Tibial nerve (tissue), 4 donors: ENCODE measurements around the gene RBP3.

Experiments
- EP300 ChIP-seq, 2 donors: sonication (generic); formaldehyde crosslinking; IDR thresholded peaks; one replicate each; pipeline ENCODE4 v1.6.1; 2017; ENCODE audit warnings: antibody characterized with exemption in 2 of 2, mild to moderate bottlenecking in 1 of 2
- POLR2A ChIP-seq, 2 donors: fragments of 450-650 bp; IDR thresholded peaks; one replicate each; pipeline ENCODE4 v1.6.1; 2017; ENCODE audit warnings: antibody characterized with exemption in 2 of 2, mild to moderate bottlenecking in 2 of 2, moderate library complexity in 2 of 2
- TF ChIP-seq, protein P1 (sequence below), 5 experiments: fragments of 200-600 bp in 3 of 5; fragments of 450-650 bp in 2 of 5; sonication (generic) in 3 of 5; IDR thresholded peaks; one replicate each; pipeline ENCODE4 v1.5.1; 2016 to 2019; ENCODE audit warnings: antibody characterized with exemption in 5 of 5, mild to moderate bottlenecking in 3 of 5, moderate library complexity in 2 of 5

- no peak for TF ChIP-seq POLR2A (IDR thresholded peaks at IDR 0.05)
- TF ChIP-seq, protein P1, sequence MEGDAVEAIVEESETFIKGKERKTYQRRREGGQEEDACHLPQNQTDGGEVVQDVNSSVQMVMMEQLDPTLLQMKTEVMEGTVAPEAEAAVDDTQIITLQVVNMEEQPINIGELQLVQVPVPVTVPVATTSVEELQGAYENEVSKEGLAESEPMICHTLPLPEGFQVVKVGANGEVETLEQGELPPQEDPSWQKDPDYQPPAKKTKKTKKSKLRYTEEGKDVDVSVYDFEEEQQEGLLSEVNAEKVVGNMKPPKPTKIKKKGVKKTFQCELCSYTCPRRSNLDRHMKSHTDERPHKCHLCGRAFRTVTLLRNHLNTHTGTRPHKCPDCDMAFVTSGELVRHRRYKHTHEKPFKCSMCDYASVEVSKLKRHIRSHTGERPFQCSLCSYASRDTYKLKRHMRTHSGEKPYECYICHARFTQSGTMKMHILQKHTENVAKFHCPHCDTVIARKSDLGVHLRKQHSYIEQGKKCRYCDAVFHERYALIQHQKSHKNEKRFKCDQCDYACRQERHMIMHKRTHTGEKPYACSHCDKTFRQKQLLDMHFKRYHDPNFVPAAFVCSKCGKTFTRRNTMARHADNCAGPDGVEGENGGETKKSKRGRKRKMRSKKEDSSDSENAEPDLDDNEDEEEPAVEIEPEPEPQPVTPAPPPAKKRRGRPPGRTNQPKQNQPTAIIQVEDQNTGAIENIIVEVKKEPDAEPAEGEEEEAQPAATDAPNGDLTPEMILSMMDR (IDR thresholded peaks at IDR 0.05): no peak
- TF ChIP-seq EP300 (IDR thresholded peaks at IDR 0.05): no peak
Measured at GRCh38 chr10:47329855-47330254, 18.3 kb upstream of the RBP3 start.
